CD4-positive, alpha-beta T cell treated with Interleukin-17A for 1 hour (primary cell): Measurements from ENCODE around the gene SMCO1.
"Not testable (repeated sequence)": the region's sequence is repeated elsewhere in the genome, so short reads cannot be mapped to it uniquely, and the experiment has no call there.

Experiments used
- DNase-seq: peaks from one replicate; pipeline ENCODE4 v3.0.0-alpha.2; 2020

The SMCO1 gene

DNA sequence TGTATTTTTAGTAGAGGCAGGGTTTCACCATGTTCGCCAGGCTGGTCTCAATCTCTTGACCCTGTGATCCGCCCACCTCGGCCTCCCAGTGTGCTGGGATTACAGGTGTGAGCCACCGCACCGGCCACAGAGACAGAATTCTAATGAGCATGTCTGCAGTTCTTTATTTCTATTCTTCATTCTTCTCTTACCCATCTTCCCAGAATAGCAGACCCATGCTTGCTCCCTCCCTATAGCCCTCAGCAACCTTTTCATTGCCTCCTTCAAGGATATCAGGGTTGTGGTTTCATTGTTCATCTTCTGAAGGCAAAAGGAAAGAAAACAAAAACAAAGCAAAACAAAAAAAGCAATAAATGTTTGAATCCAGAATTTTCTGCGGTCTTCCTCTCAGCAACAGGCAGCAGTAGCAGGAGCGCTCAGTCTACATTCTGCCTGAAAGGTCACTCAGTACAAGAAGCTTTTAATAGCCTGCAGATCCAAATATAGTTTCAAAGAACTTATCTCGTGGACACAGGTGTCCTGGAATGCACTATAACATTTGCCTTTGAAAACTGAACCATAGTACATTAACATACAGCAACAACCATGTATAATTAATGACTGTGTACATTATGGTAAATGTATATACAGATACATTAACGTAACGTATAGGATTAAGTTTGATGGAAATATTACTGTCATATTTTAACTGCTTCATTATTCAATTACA, at the start of gene SMCO1:
TSS of gene SMCO1 (minus strand) at position 434 of the 709 bp plus-strand sequence. CDS start at position 297, 137 bp downstream.
- no peak for DNase-seq

DNA sequence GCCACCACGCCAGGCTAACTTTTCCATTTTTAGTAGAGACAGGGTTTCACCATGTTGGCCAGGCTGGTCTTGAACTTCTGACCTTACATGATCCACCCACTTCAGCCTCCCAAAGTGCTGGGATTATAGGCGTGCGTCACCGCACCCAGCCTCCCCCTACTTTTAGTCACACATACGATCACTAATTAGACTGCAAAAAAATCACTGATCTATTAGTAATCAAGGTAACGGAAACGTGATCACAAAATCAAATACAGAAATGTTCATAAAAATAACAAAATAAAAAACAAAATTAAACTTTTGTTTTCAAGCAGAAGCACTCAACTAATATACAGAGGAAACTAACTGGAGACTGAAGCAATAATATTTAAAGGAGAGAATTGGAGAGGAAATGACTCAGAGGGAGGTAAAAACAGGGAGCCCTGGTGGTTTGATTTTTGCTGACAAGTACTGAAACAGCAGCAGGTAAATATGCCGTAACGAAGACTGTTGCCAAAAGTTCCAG, 48.6 kb upstream of the SMCO1 start:
- peak; percentile 70 for DNase-seq

- no peak for DNase-seq
Measured at GRCh38 chr3:196559826-196560225, 44.7 kb upstream of the SMCO1 start.

DNA sequence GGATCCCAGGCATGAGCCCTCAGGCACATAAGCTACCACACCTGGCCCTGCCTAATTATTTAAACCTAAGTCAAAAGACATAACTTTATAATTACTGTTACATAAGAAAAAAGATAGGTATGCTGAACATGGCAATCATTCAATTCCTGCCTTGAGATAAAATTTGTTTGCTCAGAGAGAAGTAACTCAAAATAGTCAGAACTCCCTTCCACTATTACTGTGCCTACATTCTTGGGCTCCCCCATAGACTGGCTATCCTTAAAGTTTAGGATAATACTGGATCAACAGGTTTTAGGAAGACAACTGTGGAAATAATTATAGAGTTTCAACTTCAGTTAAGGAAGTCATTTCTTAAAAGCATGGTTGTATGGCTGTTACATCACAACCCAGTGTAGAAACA, 43.3 kb upstream of the SMCO1 start:
- no peak for DNase-seq

DNA sequence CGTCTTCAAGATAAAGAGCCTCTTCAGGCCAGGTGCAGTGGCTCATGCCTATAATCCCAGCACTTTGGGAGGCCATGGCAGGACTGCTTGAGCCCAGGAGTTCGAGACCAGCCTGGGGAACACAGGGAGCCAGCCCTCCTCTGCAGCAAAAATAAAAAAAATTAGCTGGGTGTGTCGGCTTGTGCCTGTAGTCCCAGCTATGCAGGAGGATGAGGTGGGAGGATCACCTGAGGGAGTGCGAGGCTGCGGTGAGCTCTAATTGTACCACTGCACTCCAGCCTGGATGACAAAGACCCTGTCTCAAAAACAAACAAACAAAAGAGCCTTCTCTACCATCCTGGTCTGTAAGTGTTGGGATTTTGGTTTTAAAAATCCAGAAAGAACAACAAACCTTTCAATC, 42.1 kb upstream of the SMCO1 start:
- DNase-seq: no peak

DNA sequence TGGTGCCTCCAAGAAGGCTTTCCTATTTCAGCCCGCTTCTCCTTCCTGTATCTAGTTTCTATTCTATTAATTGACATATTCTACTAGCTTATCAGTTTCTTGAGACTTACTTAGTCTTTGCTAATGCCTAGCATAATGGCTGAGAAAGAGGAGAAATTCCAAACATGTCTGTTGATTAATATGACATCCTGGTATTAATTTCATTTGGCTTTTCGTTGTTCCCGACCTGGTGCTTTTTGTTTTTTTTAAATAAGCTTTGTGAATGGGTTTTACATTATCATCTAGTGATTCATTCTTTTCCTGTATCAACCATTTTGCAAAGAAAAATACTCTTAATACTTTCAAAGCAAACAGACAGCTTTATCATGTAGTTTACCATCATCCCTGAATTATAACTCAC, 40.1 kb upstream of the SMCO1 start:
- DNase-seq: no peak

- DNase-seq: no peak
Measured at GRCh38 chr3:196554205-196554604, 39.1 kb upstream of the SMCO1 start.

GRCh38 chr3:196553551-196553950, 38.4 kb upstream of the SMCO1 start:
- no peak for DNase-seq

DNA sequence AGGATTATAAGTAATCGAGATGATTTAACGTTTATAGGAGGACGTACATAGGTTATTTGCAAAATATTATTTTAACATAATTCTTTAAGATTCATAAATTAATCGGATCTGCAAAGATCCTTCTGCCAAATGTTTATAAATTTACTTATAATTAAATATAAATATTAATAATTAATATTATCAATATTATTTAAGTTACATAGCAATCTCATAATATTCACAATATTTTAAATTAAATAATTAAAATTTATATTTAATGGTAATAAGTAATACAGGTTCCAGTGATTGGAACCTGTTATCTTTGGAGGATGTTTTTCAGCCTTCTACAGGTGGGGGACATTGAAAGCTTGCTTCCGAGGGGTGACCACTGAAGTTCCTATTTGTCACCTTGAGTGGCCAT, 37.1 kb upstream of the SMCO1 start:
- DNase-seq: no peak

GRCh38 chr3:196550172-196550571, 35.0 kb upstream of the SMCO1 start:
- DNase-seq: not testable (repeated sequence)

- not testable (repeated sequence) for DNase-seq
Measured at GRCh38 chr3:196549312-196549711, 34.2 kb upstream of the SMCO1 start.

GRCh38 chr3:196547067-196547466, 31.9 kb upstream of the SMCO1 start:
- DNase-seq: no peak

DNA sequence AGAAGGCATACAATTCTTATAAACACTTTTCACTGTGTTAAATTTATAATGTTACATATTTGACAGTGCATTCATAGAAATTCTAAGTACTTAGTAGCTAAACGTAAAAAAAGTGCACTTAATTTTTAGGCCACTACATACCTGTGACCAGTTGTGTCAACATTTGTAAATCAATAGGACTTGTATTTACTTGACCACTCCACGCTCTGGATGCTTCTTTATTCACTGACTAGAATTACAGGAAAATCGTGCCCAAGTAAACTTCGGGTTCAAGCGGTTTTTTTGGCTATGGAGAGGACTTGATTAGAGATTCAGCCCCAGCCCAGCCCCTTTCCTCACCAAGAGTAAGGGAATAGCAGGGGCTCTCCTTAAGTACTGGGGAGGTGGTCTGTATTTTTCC, 31.4 kb upstream of the SMCO1 start:
- DNase-seq: no peak

- no peak for DNase-seq
Measured at GRCh38 chr3:196544491-196544992, 29.4 kb upstream of the SMCO1 start.

DNA sequence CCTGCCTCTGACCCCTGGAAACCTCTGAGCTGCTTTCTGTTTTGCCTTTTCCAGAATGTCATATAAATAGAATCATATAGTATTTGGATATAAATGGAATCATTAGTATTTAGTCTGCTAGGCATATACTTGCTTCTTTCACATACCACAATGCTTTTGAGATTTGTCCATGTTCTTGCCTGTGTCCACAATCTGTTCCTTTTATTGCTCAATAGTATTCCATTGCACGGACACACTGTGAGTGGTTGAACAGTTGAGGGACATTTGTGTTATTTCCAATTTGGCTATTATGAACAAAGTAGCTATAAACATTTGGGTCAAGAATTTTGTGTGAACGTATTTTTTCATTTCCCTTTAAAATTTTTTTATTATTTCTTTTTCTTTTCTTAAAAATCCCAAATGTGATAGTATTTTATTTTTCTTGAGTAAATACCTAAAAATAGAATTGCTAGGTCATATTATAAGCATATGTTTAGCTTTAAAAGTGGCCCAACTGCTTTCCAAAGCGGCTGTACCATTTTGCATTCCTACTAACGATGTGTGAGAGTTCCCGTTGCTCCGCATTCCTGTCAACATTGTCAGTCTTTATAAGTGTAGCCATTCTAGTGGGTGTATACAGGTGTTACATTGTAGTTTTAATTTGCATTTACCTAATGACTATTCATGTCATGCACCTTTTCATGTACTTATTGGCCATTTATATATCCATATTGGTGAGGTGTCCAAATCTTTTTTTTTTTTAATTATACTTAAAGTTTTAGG, 26.7 kb upstream of the SMCO1 start:
- DNase-seq: no peak

DNA sequence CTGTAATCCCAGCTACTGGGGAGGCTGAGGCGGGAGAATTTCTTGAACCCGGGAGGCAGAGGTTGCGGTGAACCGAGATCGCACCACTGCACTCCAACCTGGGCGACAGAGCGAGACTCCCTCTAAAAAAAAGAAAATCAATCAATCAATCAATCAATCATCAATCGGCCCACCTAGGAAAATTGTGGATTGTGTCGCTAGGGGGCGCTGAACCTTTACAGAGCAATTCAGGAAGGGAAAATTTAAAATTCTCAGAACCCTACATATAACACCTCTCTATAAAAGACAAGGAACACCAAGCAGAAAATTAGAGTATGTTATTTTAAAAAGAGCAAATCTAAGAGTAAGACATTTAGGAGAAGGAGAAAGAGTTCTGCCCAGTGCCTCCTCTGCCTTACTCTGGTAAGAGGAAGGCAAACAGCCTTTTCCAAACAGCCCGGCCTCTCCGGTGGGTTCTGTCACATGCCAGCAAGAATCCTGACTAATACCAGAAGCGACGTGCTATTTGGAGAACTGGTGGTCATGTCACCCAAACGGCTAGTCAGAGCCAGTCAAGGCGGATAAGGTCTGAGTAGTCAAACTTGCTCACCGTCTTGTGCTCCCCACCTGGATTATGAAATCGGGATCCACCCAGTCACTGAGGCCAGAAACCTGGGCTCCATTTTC, 22.3 kb upstream of the SMCO1 start:
- peak; percentile 69 for DNase-seq

DNA sequence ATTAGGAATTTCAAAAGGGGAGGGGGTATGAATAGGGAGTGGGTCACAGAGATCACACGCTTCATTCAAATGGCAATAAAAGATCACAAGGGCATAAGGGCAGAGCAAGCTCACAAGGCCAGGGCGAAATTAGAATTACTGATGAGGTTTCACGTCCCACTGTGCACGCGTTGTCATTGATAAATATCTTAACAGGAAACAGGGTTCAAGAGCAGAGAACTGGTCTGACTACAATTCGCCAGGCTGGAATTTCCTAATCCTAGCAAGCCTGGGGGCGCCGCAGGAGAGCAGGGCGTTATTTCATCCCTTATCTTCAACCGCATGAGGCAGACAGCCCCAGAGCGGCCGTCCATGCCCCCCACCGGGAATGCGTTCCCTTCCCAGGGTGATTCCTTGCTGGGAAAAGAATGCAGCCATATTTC, 18.1 kb upstream of the SMCO1 start:
- DNase-seq: no peak

DNA sequence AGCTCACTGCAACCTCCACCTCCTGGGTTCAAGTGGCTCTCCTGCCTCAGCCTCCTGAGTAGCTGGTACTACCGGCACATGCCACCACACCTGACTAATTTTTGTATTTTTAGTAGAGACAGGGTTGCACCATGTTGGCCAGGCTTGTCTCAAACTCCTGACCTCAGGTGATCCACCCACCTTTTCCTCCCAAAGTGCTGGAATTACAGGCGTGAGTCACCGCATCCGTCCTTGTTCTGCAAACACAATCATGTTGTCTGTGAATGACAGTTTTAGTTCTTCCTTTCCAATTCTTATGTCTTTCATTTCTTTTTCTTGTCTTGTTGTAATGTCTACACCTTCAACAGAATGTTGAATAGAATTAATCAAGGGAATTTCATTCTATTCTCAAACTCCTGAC, 16.3 kb upstream of the SMCO1 start:
- DNase-seq: no peak

DNA sequence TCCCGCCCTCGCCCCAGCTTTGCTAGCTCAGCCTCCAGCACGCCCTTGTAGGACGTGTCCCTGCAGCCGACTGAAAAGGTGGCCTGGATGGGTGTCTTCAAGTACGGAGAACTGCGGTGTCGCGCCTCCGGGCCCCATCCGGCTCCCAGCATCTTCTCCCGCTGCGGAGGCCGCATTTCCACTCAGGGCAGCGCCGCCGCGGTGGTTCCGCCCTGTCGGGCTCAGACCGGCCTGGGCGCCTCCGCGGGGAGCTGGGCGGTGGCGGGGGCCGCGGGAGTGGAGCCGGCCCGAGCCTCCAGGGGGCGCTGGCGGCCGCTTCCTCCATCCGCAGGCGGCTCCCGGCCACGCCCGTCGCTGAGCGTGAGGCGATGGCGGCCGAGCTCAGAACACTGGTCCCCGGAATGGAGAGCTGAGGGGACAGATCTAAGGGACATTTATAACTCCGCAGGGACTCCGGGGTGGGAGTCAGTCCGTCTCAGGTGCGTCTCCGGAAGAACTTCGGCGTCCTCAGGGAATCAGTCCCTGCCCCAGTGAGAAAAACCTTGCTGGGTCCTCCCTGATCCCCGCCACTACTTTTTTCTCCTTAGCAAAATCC, 13.6 kb upstream of the SMCO1 start:
- peak; percentile 75 for DNase-seq

- no peak for DNase-seq
Measured at GRCh38 chr3:196525141-196525540, 10.0 kb upstream of the SMCO1 start.

DNA sequence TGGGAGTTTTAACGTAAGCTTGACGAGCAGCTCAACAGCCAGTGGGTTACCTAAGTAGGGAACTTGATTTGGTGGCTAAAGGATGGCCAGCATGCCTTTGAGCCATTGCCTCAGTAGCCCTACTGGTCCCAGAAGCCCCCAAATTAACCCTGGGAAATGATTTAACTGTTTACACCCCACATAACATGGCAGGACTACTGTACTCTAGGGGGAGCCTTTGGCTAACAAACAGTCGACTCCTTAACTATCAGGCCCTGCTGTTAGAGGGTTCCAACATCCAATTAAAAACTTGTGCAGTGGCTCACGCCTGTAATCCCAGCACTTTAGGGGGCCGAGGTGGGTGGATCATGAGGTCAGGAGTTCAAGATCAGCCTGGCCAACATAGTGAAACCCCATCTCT, 9.4 kb upstream of the SMCO1 start:
- no peak for DNase-seq

DNA sequence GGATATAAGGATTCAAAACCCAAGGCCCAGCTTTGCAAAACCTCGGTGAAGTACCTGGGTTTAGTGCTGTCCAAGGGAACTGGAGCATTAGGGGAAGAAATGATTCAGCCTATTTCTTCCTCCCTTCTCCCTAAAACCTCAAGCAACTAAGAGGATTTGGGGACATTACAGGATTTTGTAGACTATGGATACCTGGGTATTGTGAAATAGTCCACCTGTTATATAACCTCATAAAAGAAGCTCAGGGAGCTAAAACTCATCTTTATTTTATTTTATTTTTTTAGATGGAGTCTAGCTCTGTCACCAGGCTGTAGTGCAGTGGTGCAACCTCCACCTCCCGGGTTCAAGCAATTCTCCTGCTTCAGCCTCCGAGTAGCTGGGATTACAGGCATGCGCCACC, 8.7 kb upstream of the SMCO1 start:
- no peak for DNase-seq

- DNase-seq: not testable (repeated sequence)
Measured at GRCh38 chr3:196521291-196521690, 6.1 kb upstream of the SMCO1 start.
